GM23338 (cell line): ENCODE measurements around the gene TENM3. TPM values are rescaled to one million over a fixed set of nuclear protein-coding genes. Genes with fewer than 3 reads are reported as not detected.

Source experiments
- ATAC-seq: fragments of 200-7000 bp; cut with Tn5 transposase; 3 replicates; pipeline ENCODE4 v1.9.1; 2020
- DNase-seq: peaks from one replicate; pipeline ENCODE4 v3.0.0-alpha.2; 2015; ENCODE audit warnings: low spot score
- H2AFZ ChIP-seq: fragments of 200-600 bp; sonication (generic); 2 replicates; pipeline ENCODE4 v1.8.0; 2016; ENCODE audit warnings: antibody characterized with exemption, mild to moderate bottlenecking, moderate library complexity
- H3F3A ChIP-seq: fragments of 200-600 bp; sonication (generic); replicated peaks from 2 replicates; pipeline ENCODE4 v1.8.0; 2017; ENCODE audit warnings: antibody characterized with exemption, mixed run types, low read depth
- H3K27ac ChIP-seq: fragments of 200-600 bp; sonication (generic); 2 replicates; pipeline ENCODE4 v1.6.1; 2016; ENCODE audit warnings: low read depth
- H3K27me3 ChIP-seq: fragments of 200-600 bp; sonication (generic); 2 replicates; pipeline ENCODE4 v1.8.0; 2016; ENCODE audit warnings: mild to moderate bottlenecking, mixed run types, moderate library complexity; ENCODE audit not compliant: insufficient read depth
- H3K36me3 ChIP-seq: fragments of 200-600 bp; sonication (generic); 2 replicates; pipeline ENCODE4 v1.8.0; 2016; ENCODE audit warnings: mild to moderate bottlenecking; ENCODE audit not compliant: insufficient read depth
- H3K4me1 ChIP-seq: fragments of 200-600 bp; sonication (generic); 2 replicates; pipeline ENCODE4 v1.8.0; 2016; ENCODE audit warnings: mild to moderate bottlenecking, moderate library complexity; ENCODE audit not compliant: insufficient read depth
- H3K4me2 ChIP-seq: fragments of 200-600 bp; sonication (generic); 2 replicates; pipeline ENCODE4 v1.7.1; 2017; ENCODE audit warnings: mixed run types
- H3K4me3 ChIP-seq: fragments of 200-600 bp; sonication (generic); 2 replicates; pipeline ENCODE4 v1.6.1; 2016; ENCODE audit warnings: mixed run types
- H3K79me2 ChIP-seq: fragments of 200-600 bp; sonication (generic); replicated peaks from 2 replicates; pipeline ENCODE4 v1.8.0; 2017; ENCODE audit warnings: mild to moderate bottlenecking; ENCODE audit not compliant: insufficient read depth
- H3K9me2 ChIP-seq: fragments of 200-600 bp; sonication (generic); 2 replicates; pipeline ENCODE4 v1.8.0; 2017; ENCODE audit not compliant: insufficient read depth
- H4K20me1 ChIP-seq: fragments of 200-600 bp; sonication (generic); replicated peaks from 2 replicates; pipeline ENCODE4 v1.8.0; 2017; ENCODE audit warnings: mild to moderate bottlenecking; ENCODE audit not compliant: insufficient read depth
- H3K27ac Mint-ChIP-seq: 2 replicates; pipeline ENCODE4 v1.8.0; 2020; ENCODE audit warnings: inconsistent platforms, mild to moderate bottlenecking, moderate library complexity, mixed read lengths
- H3K27me3 Mint-ChIP-seq: 3 replicates; pipeline ENCODE4 v1.8.0; 2022; ENCODE audit warnings: low read depth, mild to moderate bottlenecking, moderate library complexity, mixed read lengths, inconsistent platforms; ENCODE audit not compliant: insufficient read depth, poor library complexity
- H3K36me3 Mint-ChIP-seq: 3 replicates; pipeline ENCODE4 v1.8.0; 2021; ENCODE audit warnings: low read depth, mild to moderate bottlenecking, inconsistent platforms, moderate library complexity, mixed read lengths
- H3K4me1 Mint-ChIP-seq: 3 replicates; pipeline ENCODE4 v1.8.0; 2020; ENCODE audit warnings: mild to moderate bottlenecking, inconsistent platforms, mixed read lengths
- H3K4me3 Mint-ChIP-seq: 3 replicates; pipeline ENCODE4 v1.8.0; 2021; ENCODE audit warnings: moderate library complexity, mild to moderate bottlenecking, inconsistent platforms, mixed read lengths
- H3K9me3 Mint-ChIP-seq: 3 replicates; pipeline ENCODE4 v1.8.0; 2020; ENCODE audit warnings: moderate library complexity, mild to moderate bottlenecking, inconsistent platforms, mixed read lengths
- CREB1 ChIP-seq: fragments of 250-450 bp; sonication (Bioruptor Pico); IDR thresholded peaks from 2 replicates; pipeline ENCODE4 v1.5.0; 2020; ENCODE audit warnings: low read depth, mild to moderate bottlenecking, moderate library complexity
- ETS1 ChIP-seq: IDR thresholded peaks from 2 replicates; pipeline ENCODE4 v1.6.1; 2016; ENCODE audit warnings: antibody characterized with exemption
- EZH2 ChIP-seq: fragments of 200-600 bp; sonication (generic); IDR thresholded peaks from one replicate; pipeline ENCODE4 v1.8.0; 2017; ENCODE audit warnings: antibody characterized with exemption, mild to moderate bottlenecking, low read depth; ENCODE audit not compliant: unreplicated experiment
- EZH2phosphoT487 ChIP-seq: fragments of 200-600 bp; sonication (generic); IDR thresholded peaks from one replicate; pipeline ENCODE4 v1.8.1; 2018; ENCODE audit warnings: antibody characterized with exemption; ENCODE audit not compliant: unreplicated experiment
- NANOG ChIP-seq: IDR thresholded peaks from 2 replicates; pipeline ENCODE4 v1.6.1; 2016; ENCODE audit warnings: antibody characterized with exemption, borderline replicate concordance
- POLR2AphosphoS5 ChIP-seq: IDR thresholded peaks from 2 replicates; pipeline ENCODE4 v1.6.1; 2016; ENCODE audit warnings: antibody characterized with exemption, low read depth
- REST ChIP-seq: IDR thresholded peaks from one replicate; pipeline ENCODE4 v1.6.1; 2018; ENCODE audit warnings: antibody characterized with exemption; ENCODE audit not compliant: unreplicated experiment
- ZNF114 ChIP-seq: fragments of 250-450 bp; sonication (Bioruptor Pico); IDR thresholded peaks from 2 replicates; pipeline ENCODE4 v1.5.0; 2020; ENCODE audit warnings: mild to moderate bottlenecking, moderate library complexity
- ZNF331 ChIP-seq: fragments of 250-450 bp; sonication (Bioruptor Pico); IDR thresholded peaks from 2 replicates; pipeline ENCODE4 v1.5.0; 2020; ENCODE audit warnings: low read depth, mild to moderate bottlenecking, moderate library complexity
- polyA plus RNA-seq: library from polyadenylated mRNA; unstranded; fragments of >200 nt; fragmentation: Nextera tagmentation; extraction: Ambion mirVana; gene quantifications from 2 replicates; pipeline ENCODE4 v1.2.1, GENCODE V29; 2016
- total RNA-seq: library from RNA; depleted of rRNA; stranded (reverse); fragments of >200 nt; shearing (Covaris generic); gene quantifications from 2 replicates; pipeline ENCODE4 v1.2.3, GENCODE V29; 2014
- TF ChIP-seq, protein P1 (sequence below), 2 experiments: fragments of 200-600 bp in 1 of 2; sonication (generic) in 1 of 2; conservative IDR thresholded peaks; 2 replicates each; pipeline versions ENCODE4 v1.5.1 to v1.6.1; 2016 to 2017; ENCODE audit warnings: antibody characterized with exemption in 2 of 2, low read depth in 2 of 2, mild to moderate bottlenecking in 2 of 2, moderate library complexity in 1 of 2

TENM3 gene
- total and polyA plus RNA-seq, 2 experiments from 2014 or later, result 22.2 to 128 TPM

DNA sequence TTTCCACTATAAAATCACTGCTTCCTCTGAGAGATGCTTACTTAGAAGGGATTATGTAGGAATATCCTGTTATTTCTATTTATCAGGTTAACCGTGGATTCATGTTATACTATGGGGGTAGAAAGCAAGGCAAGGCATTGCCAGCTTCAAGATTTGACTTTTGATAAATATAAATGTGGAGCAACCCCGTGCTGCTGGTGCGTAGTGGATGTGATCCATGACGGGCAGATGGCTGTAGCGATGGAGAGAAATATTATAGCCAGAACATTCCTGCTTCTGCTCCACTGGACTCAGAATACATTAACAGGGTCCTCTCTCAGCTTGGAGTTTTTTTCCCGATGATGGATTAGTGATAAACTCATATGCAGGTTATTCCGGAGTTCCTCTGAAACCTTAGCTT, 157.6 kb downstream of the TENM3 start (continued):
- TF ChIP-seq REST (no peak), ETS1 (no peak), POLR2AphosphoS5 (no peak), ZNF331 (no peak), NANOG (no peak)
- TF ChIP-seq, protein P1, sequence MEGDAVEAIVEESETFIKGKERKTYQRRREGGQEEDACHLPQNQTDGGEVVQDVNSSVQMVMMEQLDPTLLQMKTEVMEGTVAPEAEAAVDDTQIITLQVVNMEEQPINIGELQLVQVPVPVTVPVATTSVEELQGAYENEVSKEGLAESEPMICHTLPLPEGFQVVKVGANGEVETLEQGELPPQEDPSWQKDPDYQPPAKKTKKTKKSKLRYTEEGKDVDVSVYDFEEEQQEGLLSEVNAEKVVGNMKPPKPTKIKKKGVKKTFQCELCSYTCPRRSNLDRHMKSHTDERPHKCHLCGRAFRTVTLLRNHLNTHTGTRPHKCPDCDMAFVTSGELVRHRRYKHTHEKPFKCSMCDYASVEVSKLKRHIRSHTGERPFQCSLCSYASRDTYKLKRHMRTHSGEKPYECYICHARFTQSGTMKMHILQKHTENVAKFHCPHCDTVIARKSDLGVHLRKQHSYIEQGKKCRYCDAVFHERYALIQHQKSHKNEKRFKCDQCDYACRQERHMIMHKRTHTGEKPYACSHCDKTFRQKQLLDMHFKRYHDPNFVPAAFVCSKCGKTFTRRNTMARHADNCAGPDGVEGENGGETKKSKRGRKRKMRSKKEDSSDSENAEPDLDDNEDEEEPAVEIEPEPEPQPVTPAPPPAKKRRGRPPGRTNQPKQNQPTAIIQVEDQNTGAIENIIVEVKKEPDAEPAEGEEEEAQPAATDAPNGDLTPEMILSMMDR (conservative IDR thresholded peaks at IDR 0.05; ENCODE audit: low read depth in 2 of 2), result no peak

GRCh38 chr4:182404376-182404775, 161.2 kb downstream of the TENM3 start:
- Histone ChIP-seq H3K27me3 (no peaks in the 10 kb centered on the region), H3K4me3 (no peak overlapping the region)
- no peak for ATAC-seq
- TF ChIP-seq EZH2phosphoT487 (no peak), ZNF331 (no peak), POLR2AphosphoS5 (no peak), EZH2 (no peak), ZNF114 (CRISPR knock-in tag) (no peak), ETS1 (no peak), CREB1 (no peak), REST (no peak)
- TF ChIP-seq, protein P1 (conservative IDR thresholded peaks at IDR 0.05; ENCODE audit: low read depth in 2 of 2), result no peak

More at GRCh38 chr4:182404376-182404775, 161.2 kb downstream of the TENM3 start:
- Histone ChIP-seq H3K4me2 (no peak overlapping the region), H2AFZ (no peak overlapping the region), H3K27ac (no peak overlapping the region), H4K20me1 (no peaks in the 10 kb centered on the region), H3K4me1 (no peaks in the 10 kb centered on the region), H3K36me3 (no peaks in the 10 kb centered on the region), H3K9me2 (no peaks in the 10 kb centered on the region), H3F3A (no peaks in the 10 kb centered on the region), H3K79me2 (no peaks in the 10 kb centered on the region)
- H3K36me3 Mint-ChIP-seq, result peaks cover 3% of the 10 kb centered on the region; the same call in 2 of the 3 replicates
- no peak overlapping the region for H3K4me3 Mint-ChIP-seq
- H3K27ac Mint-ChIP-seq, result no peak overlapping the region
- no peaks in the 10 kb centered on the region for H3K9me3 Mint-ChIP-seq
- no peak for DNase-seq
- no peaks in the 10 kb centered on the region for H3K4me1 Mint-ChIP-seq
- no peaks in the 10 kb centered on the region for H3K27me3 Mint-ChIP-seq
